HG03196 (cell line): ENCODE results near the gene PIGT.

ENCODE experiments used
- ATAC-seq: cut with Tn5 transposase; IDR thresholded peaks from one replicate; pipeline ENCODE4 v1.9.1; 2021; ENCODE audit not compliant: unreplicated experiment

Gene PIGT

GRCh38 chr20:45415822-45416637 lies at the start of gene PIGT:
PIGT (plus strand) TSS chr20:45416141; CDS start chr20:45416157, 16 bp downstream.
- ATAC-seq: peak; percentile 69

GRCh38 chr20:45366192-45366591 lies 49.7 kb upstream of the PIGT start:
- no peak for ATAC-seq

- no peak for ATAC-seq
Observed at GRCh38 chr20:45366631-45367030, 49.3 kb upstream of the PIGT start.

- ATAC-seq: no peak
Observed at GRCh38 chr20:45367126-45367525, 48.8 kb upstream of the PIGT start.

GRCh38 chr20:45368221-45368980 lies 47.5 kb upstream of the PIGT start:
- peak; percentile 79 for ATAC-seq

- no peak for ATAC-seq
Observed at GRCh38 chr20:45370571-45371160, 45.3 kb upstream of the PIGT start.

GRCh38 chr20:45372241-45372640 lies 43.7 kb upstream of the PIGT start:
- no peak for ATAC-seq

- no peak for ATAC-seq
Observed at GRCh38 chr20:45372646-45373352, 43.1 kb upstream of the PIGT start.

GRCh38 chr20:45373353-45374100 lies 42.4 kb upstream of the PIGT start:
- ATAC-seq: peak; percentile 49

- ATAC-seq: no peak
Observed at GRCh38 chr20:45374101-45374467, 41.9 kb upstream of the PIGT start.

GRCh38 chr20:45374966-45375365 lies 41.0 kb upstream of the PIGT start:
- ATAC-seq: no peak

GRCh38 chr20:45377269-45377668 lies 38.7 kb upstream of the PIGT start:
- no peak for ATAC-seq

GRCh38 chr20:45378191-45378590 lies 37.8 kb upstream of the PIGT start, which contains the start of gene TP53TG5:
TP53TG5 (minus strand) TSS chr20:45378325; CDS start chr20:45378236, 89 bp downstream.
- ATAC-seq: no peak

GRCh38 chr20:45387274-45387673 lies 28.7 kb upstream of the PIGT start:
- ATAC-seq: no peak

GRCh38 chr20:45390931-45391330 lies 25.0 kb upstream of the PIGT start:
- no peak for ATAC-seq

- no peak for ATAC-seq
Observed at GRCh38 chr20:45391559-45391958, 24.4 kb upstream of the PIGT start.

- ATAC-seq: no peak
Observed at GRCh38 chr20:45392733-45393132, 23.2 kb upstream of the PIGT start.

- ATAC-seq: no peak
Observed at GRCh38 chr20:45394221-45395113, 21.5 kb upstream of the PIGT start.

GRCh38 chr20:45395114-45395415 lies 20.9 kb upstream of the PIGT start:
- ATAC-seq: no peak

- ATAC-seq: no peak
Observed at GRCh38 chr20:45399018-45399417, 16.9 kb upstream of the PIGT start.
